HL-60 (cell line): ENCODE data around the gene DHX30.

Experiments
- CTCF ChIP-seq: IDR thresholded peaks from one replicate; pipeline ENCODE4 v1.5.1; 2011; ENCODE audit warnings: low read length, control low read depth, inconsistent platforms; ENCODE audit not compliant: insufficient read depth
- GABPA ChIP-seq: IDR thresholded peaks from 2 replicates; pipeline ENCODE4 v1.6.1; 2012; ENCODE audit warnings: low read depth
- POLR2AphosphoS5 ChIP-seq: IDR thresholded peaks from 2 replicates; pipeline ENCODE4 v1.6.1; 2012; ENCODE audit warnings: low read depth
- REST ChIP-seq: IDR thresholded peaks from 2 replicates; pipeline ENCODE4 v1.6.1; 2012; ENCODE audit warnings: low read depth; ENCODE audit not compliant: insufficient replicate concordance

- no peak for TF ChIP-seq POLR2AphosphoS5
- TF ChIP-seq CTCF: no peak
- no peak for TF ChIP-seq REST
- TF ChIP-seq GABPA: no peak
Observed at GRCh38 chr3:47852604-47853602, 50.0 kb downstream of the DHX30 start.
